Measurements from ENCODE around the gene IGFBP5.

- TF ChIP-seq CTCF (IDR thresholded peaks at IDR 0.05) = peak; percentile 90 to 98 (median 97)
- peak; percentile 61 for TF ChIP-seq POLR2AphosphoS5 (IDR thresholded peaks at IDR 0.05)
- TF ChIP-seq POLR2A (IDR thresholded peaks at IDR 0.05) = no peak
Observed at GRCh38 chr2:216666461-216667233, 28.7 kb downstream of the IGFBP5 start.
